Spleen (tissue), 3 donors: Measurements from ENCODE around the gene MGMT.

ENCODE experiments used
- POLR2A ChIP-seq, 3 donors: fragments of 450-650 bp; IDR thresholded peaks; one replicate each; pipeline ENCODE4 v1.5.1; 2017; ENCODE audit warnings: antibody characterized with exemption in 3 of 3, mild to moderate bottlenecking in 1 of 3
- POLR2AphosphoS5 ChIP-seq, 3 donors: sonication (generic); formaldehyde crosslinking; IDR thresholded peaks; one replicate each; pipeline ENCODE4 v1.5.1; 2017; ENCODE audit warnings: antibody characterized with exemption in 3 of 3

DNA sequence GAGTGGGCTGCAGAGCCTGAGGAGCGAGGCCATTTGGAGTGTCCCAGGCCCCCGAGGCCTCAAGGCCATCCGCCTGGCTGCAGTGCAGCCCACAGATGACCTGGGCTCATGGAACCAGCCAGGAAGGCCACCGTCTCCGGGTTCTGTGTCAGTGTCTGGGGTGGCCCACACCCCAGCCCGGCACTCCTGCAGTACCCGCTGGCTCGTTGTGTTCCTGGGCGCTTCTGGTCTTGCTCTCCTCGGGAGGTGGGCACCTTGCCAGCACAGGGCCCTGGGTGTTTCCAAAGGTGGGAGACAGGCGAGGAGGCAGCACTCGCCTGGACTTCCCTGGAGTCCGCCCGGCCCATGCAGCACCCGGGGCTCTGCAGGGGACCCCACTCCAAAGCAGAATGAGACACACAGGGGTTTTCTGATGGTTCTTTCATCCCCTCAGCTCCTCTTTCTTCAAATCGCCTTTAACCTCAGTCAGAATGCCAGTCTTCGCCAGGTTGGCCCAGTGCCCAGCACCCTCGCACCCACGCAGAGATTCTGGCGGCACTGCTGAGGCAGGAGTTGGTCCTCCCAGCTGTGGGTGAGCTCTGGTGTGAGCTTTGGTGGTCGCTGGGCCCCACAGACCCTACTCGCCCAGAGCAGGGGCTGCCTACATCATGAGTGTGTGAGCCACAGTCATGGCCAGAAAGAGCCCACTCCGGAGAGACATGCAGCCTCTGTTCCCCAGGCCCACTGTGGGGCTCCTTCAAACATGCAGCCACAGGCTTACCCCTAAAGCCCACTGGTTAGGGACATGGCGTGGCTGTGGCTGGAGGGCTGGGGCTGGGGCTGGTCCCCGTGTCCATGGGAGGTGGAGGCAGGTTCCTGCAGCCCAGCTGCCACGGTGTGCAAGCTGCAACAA, 341.3 kb downstream of the MGMT start:
- no peak for TF ChIP-seq POLR2AphosphoS5 (IDR thresholded peaks at IDR 0.05)
- no peak for TF ChIP-seq POLR2A (IDR thresholded peaks at IDR 0.05)
